ENCODE data around the gene FEZ2.

DNA sequence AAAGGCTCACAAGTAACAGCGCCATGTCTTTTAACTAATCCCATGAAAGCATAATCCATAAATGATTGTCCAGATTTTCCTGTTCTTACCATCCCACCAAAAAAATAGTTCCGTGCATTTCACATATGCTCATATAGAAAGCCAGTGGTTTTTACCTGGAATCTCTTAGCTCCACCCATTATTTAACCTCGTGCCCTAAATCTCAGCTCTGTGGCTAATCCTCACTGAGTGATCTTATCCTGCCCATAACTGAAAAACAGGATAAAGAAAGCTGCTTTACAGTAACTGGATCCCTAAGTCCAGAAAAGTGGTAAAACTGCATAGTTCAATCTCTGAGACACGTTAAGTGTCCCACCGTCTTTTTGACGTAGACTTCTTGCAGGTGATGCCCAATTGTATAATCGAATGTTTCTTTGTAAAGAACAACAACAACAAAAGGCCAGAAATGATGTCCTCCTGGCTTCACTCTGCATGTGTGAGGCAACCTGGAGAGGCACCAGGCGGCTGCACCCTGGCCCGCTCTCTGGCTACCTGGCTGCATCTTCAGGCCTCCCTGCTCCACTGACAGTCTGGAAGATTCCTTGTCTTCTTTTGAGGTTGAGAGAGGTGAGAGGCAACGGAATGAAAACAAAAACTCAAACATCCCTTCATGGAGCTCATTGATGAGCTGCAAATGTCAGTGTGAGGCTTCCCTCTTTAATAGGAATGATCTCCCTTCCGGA is 38.6 kb downstream of the FEZ2 start:
- no peak for TF ChIP-seq POLR2A (IDR thresholded peaks at IDR 0.05)
- TF ChIP-seq CTCF (IDR thresholded peaks at IDR 0.05): no peak

Data from testis (tissue), 2 donors.